Measurements from ENCODE around the gene RPL29. TPM values are rescaled to one million over a fixed set of nuclear protein-coding genes. Genes with fewer than 3 reads are reported as not detected.
A peak's percentile ranks its signal among the peaks of the same experiment; 100 is the strongest.
"Not testable (repeated sequence)": the region's sequence is repeated elsewhere in the genome, so short reads cannot be mapped to it uniquely, and the experiment has no call there.

Gene RPL29
- total and polyA plus RNA-seq, 4 donors: 425 to 1,251 (median 1,217) TPM

DNA sequence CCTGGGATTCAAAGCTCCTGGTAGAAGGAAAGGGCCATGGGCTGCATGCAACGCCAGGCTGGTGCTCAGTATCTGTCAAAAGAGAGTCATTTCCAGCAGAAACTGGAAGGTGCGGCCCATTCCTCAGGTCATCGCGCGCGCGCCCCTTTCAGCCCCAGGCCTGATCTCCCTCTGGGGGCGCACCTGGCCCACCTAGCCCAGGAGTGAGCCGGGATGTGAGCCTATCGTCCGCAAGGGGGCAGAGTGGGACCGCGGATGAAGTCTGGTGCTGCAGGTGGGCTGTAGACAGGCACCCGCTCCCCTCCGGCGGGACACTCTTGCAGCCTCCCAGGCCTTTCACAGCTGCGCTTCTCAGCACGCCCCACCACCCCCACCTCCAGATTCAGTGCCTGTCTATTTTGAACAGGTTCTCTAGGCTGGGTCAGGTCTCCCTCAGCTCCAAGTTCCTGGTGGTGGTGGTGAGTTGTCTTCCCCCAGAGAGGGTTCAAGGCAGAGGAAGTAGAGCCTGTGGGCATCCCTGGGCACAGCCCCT, 5.8 kb upstream of the RPL29 start:
- H3K9me3 ChIP-seq (ENCODE audit: control insufficient read depth, insufficient read depth, low read length): no peaks in the 10 kb centered on the region
- H3K27me3 ChIP-seq (ENCODE audit: control insufficient read depth, insufficient read depth, low read length): no peaks in the 10 kb centered on the region
- H3K4me3 ChIP-seq (ENCODE audit: low read depth, low read length): no peak overlapping the region
- H3K4me1 ChIP-seq (ENCODE audit: control insufficient read depth, insufficient read depth, low read length): peaks cover 53% of the 10 kb centered on the region
- WGBS (ENCODE audit: insufficient coverage): 2% methylated on average over 13 of the region's 18 CpGs
- H3K27ac ChIP-seq (ENCODE audit: low read depth, low read length): no peak overlapping the region
- peak in 5 of 6 donors; percentile 68 to 96 (median 73) for DNase-seq (ENCODE audit: low read depth in 4 of 6, low spot score in 6 of 6)
- H3K36me3 ChIP-seq (ENCODE audit: control insufficient read depth, insufficient read depth, low read length): no peaks in the 10 kb centered on the region

GRCh38 chr3:51999846-52000245, 4.2 kb upstream of the RPL29 start:
- Histone ChIP-seq H3K27me3 (ENCODE audit: control insufficient read depth, insufficient read depth, low read length) (no peaks in the 10 kb centered on the region), H3K27ac (ENCODE audit: low read depth, low read length) (no peak overlapping the region), H3K9me3 (ENCODE audit: control insufficient read depth, insufficient read depth, low read length) (no peaks in the 10 kb centered on the region), H3K36me3 (ENCODE audit: control insufficient read depth, insufficient read depth, low read length) (peaks cover 5% of the 10 kb centered on the region), H3K4me1 (ENCODE audit: control insufficient read depth, insufficient read depth, low read length) (peaks cover 49% of the 10 kb centered on the region), H3K4me3 (ENCODE audit: low read depth, low read length) (no peak overlapping the region)
- 76% methylated on average over 2 of the region's 2 CpGs for WGBS (ENCODE audit: insufficient coverage)
- no peak for DNase-seq (ENCODE audit: low read depth in 4 of 6, low spot score in 6 of 6)

- H3K9me3 ChIP-seq (ENCODE audit: control insufficient read depth, insufficient read depth, low read length): no peaks in the 10 kb centered on the region
- no peak overlapping the region for H3K4me3 ChIP-seq (ENCODE audit: low read depth, low read length)
- DNase-seq (ENCODE audit: low read depth in 4 of 6, low spot score in 6 of 6): no peak
- H3K27ac ChIP-seq (ENCODE audit: low read depth, low read length): no peak overlapping the region
- WGBS (ENCODE audit: insufficient coverage): 80% methylated on average over 7 of the region's 7 CpGs
- no peaks in the 10 kb centered on the region for H3K27me3 ChIP-seq (ENCODE audit: control insufficient read depth, insufficient read depth, low read length)
- H3K4me1 ChIP-seq (ENCODE audit: control insufficient read depth, insufficient read depth, low read length): peaks cover 49% of the 10 kb centered on the region
- H3K36me3 ChIP-seq (ENCODE audit: control insufficient read depth, insufficient read depth, low read length): peaks cover 16% of the 10 kb centered on the region
Measured at GRCh38 chr3:51998774-51999173, 3.1 kb upstream of the RPL29 start.

DNA sequence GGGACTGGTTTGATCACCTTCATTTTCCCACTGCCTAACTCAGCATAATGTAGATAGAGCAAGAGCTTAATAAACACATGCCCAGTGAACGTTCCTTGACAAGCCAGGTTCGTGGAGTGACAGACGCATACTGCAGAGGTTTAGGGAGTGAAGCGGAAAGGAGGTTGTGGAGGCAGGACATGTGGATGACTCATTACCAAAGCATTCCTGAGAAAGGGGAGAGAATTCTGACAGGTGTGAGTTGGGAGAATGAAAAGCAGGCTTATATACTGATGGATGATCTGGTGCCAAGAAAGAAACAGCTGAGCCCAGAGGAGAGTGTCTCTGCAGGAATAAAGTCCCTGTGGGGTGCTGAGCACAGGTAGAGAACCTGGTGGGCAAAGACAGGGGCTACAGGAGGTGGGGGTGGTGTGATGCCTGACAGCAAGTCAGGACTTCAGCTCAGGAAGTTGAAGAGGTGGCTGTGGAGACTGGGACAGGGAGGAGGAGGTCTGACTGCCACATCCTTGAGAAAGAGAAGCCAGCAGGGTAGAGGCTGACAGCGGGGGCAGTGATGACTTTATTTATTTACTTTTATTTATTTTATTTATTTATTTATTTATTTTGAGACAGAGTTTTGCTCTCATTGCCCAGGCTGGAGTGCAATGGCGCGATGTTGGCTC, 2.4 kb upstream of the RPL29 start:
- no peaks in the 10 kb centered on the region for H3K9me3 ChIP-seq (ENCODE audit: control insufficient read depth, insufficient read depth, low read length)
- 67% methylated on average over 6 of the region's 7 CpGs for WGBS (ENCODE audit: insufficient coverage)
- no peaks in the 10 kb centered on the region for H3K27me3 ChIP-seq (ENCODE audit: control insufficient read depth, insufficient read depth, low read length)
- no peak overlapping the region for H3K27ac ChIP-seq (ENCODE audit: low read depth, low read length)
- no peak overlapping the region for H3K4me3 ChIP-seq (ENCODE audit: low read depth, low read length)
- no peak for DNase-seq (ENCODE audit: low read depth in 4 of 6, low spot score in 6 of 6)
- H3K4me1 ChIP-seq (ENCODE audit: control insufficient read depth, insufficient read depth, low read length): peaks cover 44% of the 10 kb centered on the region
- H3K36me3 ChIP-seq (ENCODE audit: control insufficient read depth, insufficient read depth, low read length): peaks cover 23% of the 10 kb centered on the region

- Histone ChIP-seq H3K27ac (ENCODE audit: low read depth, low read length) (no peak overlapping the region), H3K4me1 (ENCODE audit: control insufficient read depth, insufficient read depth, low read length) (peaks cover 38% of the 10 kb centered on the region), H3K4me3 (ENCODE audit: low read depth, low read length) (no peak overlapping the region), H3K9me3 (ENCODE audit: control insufficient read depth, insufficient read depth, low read length) (no peaks in the 10 kb centered on the region), H3K27me3 (ENCODE audit: control insufficient read depth, insufficient read depth, low read length) (no peaks in the 10 kb centered on the region), H3K36me3 (ENCODE audit: control insufficient read depth, insufficient read depth, low read length) (peaks cover 31% of the 10 kb centered on the region)
- no peak for DNase-seq (ENCODE audit: low read depth in 4 of 6, low spot score in 6 of 6)
- WGBS (ENCODE audit: insufficient coverage): 52% methylated on average over 2 of the region's 2 CpGs
Measured at GRCh38 chr3:51997172-51997571, 1.5 kb upstream of the RPL29 start.

DNA sequence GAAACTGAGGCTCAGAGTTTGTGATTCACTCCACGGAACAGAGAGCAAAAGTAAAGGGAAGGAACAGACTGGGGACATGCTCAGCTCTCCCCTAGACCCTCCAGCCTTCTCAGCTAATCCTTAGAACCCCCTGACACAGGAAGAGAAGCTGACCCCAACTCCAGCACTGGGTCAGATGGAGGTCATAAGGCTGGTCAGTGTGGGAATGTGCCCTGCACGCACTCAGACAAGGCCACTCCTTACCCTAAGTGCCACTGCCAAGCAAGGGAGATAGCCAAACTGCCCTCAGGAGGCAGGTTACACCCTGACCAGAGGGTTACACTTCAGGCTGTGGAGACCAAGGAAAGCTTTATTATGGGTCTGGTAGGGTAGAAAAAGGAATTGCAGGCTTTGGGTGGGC, 1.2 kb downstream of the RPL29 start:
- 100% methylated on average over 1 of the region's 2 CpGs for WGBS (ENCODE audit: insufficient coverage)
- DNase-seq (ENCODE audit: low read depth in 4 of 6, low spot score in 6 of 6): no peak
- H3K4me1 ChIP-seq (ENCODE audit: control insufficient read depth, insufficient read depth, low read length): peaks cover 28% of the 10 kb centered on the region
- no peaks in the 10 kb centered on the region for H3K27me3 ChIP-seq (ENCODE audit: control insufficient read depth, insufficient read depth, low read length)
- no peaks in the 10 kb centered on the region for H3K9me3 ChIP-seq (ENCODE audit: control insufficient read depth, insufficient read depth, low read length)
- no peak overlapping the region for H3K27ac ChIP-seq (ENCODE audit: low read depth, low read length)
- H3K4me3 ChIP-seq (ENCODE audit: low read depth, low read length): peak overlapping the region; percentile 98
- peaks cover 42% of the 10 kb centered on the region for H3K36me3 ChIP-seq (ENCODE audit: control insufficient read depth, insufficient read depth, low read length)

DNA sequence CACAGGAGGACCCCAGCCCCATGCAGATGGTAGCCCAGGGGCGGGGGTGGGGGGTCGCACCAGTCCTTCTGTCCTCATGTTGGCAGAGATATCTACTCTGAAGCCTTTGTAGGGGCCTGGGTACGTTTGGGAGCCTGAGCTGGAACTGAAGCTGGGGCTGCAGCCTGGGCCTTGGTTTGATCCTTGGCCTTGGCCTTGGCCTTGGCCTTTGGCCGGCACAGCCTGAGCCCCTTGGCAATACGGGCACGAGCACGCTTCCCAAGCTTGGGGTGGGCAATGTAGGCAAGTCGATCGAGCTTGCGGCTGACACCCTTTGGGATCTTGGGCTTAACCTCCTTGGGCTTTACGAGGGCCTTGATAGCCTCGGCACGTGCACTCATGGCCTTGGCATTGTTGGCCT, 2.0 kb downstream of the RPL29 start:
- Histone ChIP-seq H3K36me3 (ENCODE audit: control insufficient read depth, insufficient read depth, low read length) (peaks cover 45% of the 10 kb centered on the region), H3K4me1 (ENCODE audit: control insufficient read depth, insufficient read depth, low read length) (peaks cover 28% of the 10 kb centered on the region)
- not testable (repeated sequence) for H3K27me3 ChIP-seq (ENCODE audit: control insufficient read depth, insufficient read depth, low read length); H3K9me3 ChIP-seq (ENCODE audit: control insufficient read depth, insufficient read depth, low read length); H3K27ac ChIP-seq (ENCODE audit: low read depth, low read length); DNase-seq (ENCODE audit: low read depth in 4 of 6, low spot score in 6 of 6); H3K4me3 ChIP-seq (ENCODE audit: low read depth, low read length)
- WGBS (ENCODE audit: insufficient coverage): 90% methylated on average over 7 of the region's 13 CpGs

GRCh38 chr3:51992017-51992682, 3.5 kb downstream of the RPL29 start:
- H3K4me3 ChIP-seq (ENCODE audit: low read depth, low read length): no peak overlapping the region
- no peak overlapping the region for H3K27ac ChIP-seq (ENCODE audit: low read depth, low read length)
- no peaks in the 10 kb centered on the region for H3K9me3 ChIP-seq (ENCODE audit: control insufficient read depth, insufficient read depth, low read length)
- no peak for DNase-seq (ENCODE audit: low read depth in 4 of 6, low spot score in 6 of 6)
- H3K4me1 ChIP-seq (ENCODE audit: control insufficient read depth, insufficient read depth, low read length): peaks cover 28% of the 10 kb centered on the region
- no peaks in the 10 kb centered on the region for H3K27me3 ChIP-seq (ENCODE audit: control insufficient read depth, insufficient read depth, low read length)
- H3K36me3 ChIP-seq (ENCODE audit: control insufficient read depth, insufficient read depth, low read length): peaks cover 45% of the 10 kb centered on the region
- WGBS (ENCODE audit: insufficient coverage): 100% methylated on average over 1 of the region's 3 CpGs

DNA sequence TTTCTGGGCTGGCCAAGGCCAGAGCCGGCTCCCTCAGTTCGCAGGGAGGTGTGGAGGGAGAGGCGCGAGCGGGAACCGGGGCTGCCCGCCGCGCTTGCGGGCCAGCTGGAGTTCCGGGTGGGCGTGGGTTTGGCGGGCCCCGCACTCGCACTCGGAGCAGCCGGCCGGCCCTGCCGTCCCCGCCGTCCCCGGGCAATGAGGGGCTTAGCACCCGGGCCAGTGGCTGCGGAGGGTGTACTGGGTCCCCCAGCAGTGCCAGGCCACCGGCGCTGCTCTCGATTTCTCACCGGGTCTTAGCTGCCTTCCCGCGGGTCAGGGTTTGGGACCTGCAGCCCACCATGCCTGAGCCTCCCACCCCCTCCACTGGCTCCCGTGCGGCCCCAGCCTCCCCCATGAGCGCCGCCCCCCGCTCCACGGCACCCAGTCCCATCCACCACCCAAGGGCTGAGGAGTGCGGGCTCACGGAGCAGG, 5.2 kb downstream of the RPL29 start:
- H3K4me3 ChIP-seq (ENCODE audit: low read depth, low read length); H3K27ac ChIP-seq (ENCODE audit: low read depth, low read length); DNase-seq (ENCODE audit: low read depth in 4 of 6, low spot score in 6 of 6); H3K27me3 ChIP-seq (ENCODE audit: control insufficient read depth, insufficient read depth, low read length); H3K9me3 ChIP-seq (ENCODE audit: control insufficient read depth, insufficient read depth, low read length): not testable (repeated sequence)
- WGBS (ENCODE audit: insufficient coverage): 72% methylated on average over 32 of the region's 38 CpGs
- Histone ChIP-seq H3K4me1 (ENCODE audit: control insufficient read depth, insufficient read depth, low read length) (peaks cover 22% of the 10 kb centered on the region), H3K36me3 (ENCODE audit: control insufficient read depth, insufficient read depth, low read length) (peaks cover 51% of the 10 kb centered on the region)
